HepG2 (cell line): ENCODE results near the gene NPHP1. TPM values are rescaled to one million over a fixed set of nuclear protein-coding genes. Genes with fewer than 3 reads are reported as not detected.

Experiments used
- ATAC-seq: fragments of 200-7000 bp; cut with Tn5 transposase; 3 replicates; pipeline ENCODE4 v1.9.1; 2020; ENCODE audit warnings: mild to moderate bottlenecking, moderate library complexity
- BruUV-seq: library from RNA; stranded (reverse); fragments of 400-500 nt; replicated peaks from 2 replicates; lab custom pipeline; 2021; lab: Mats Ljungman, UMichigan
- CTCF ChIA-PET: fragments of 300-600 bp; formaldehyde crosslinking; extraction: SDS; loops from one replicate; lab custom pipeline; 2021; ENCODE audit warnings: low total read pairs, inconsistent platforms, low intra/inter-chr PET ratio; lab: Yijun Ruan, JAX
- POLR2A ChIA-PET: fragments of 350-600 bp; sonication (Branson Sonifier 250); formaldehyde crosslinking; loops from one replicate; lab custom pipeline; 2020; ENCODE audit warnings: antibody characterized with exemption, inconsistent platforms; lab: Yijun Ruan, JAX
- DNase-seq: peaks from one replicate; pipeline ENCODE4 v3.0.0-alpha.2; 2015; ENCODE audit warnings: low spot score
- FAIRE-seq: peaks from 3 replicates; lab custom pipeline; 2011; peaks lifted over from hg19 to GRCh38; lab: Jason Lieb, UNC
- H2AFZ ChIP-seq: one replicate; pipeline ENCODE4 v1.6.1; 2011; ENCODE audit warnings: low read length, inconsistent platforms
- H3K27ac ChIP-seq: fragments of 300-600 bp; 3 replicates; pipeline ENCODE4 v1.8.0; 2011; ENCODE audit warnings: mixed run types, mild to moderate bottlenecking, mixed read lengths, low read length, inconsistent platforms; ENCODE audit not compliant: insufficient read depth; ENCODE audit errors: extremely low read length
- H3K27me3 ChIP-seq, 2 experiments: fragments of 200-600 bp in 1 of 2; 2 replicates in 1 of 2; 3 replicates in 1 of 2; pipeline versions ENCODE4 v1.6.0 to v1.8.0; 2011; ENCODE audit warnings: low read length in 2 of 2, mild to moderate bottlenecking in 2 of 2, moderate library complexity in 2 of 2, inconsistent platforms in 1 of 2; ENCODE audit not compliant: insufficient read depth in 2 of 2, control insufficient read depth in 1 of 2
- H3K36me3 ChIP-seq, 2 experiments: fragments of 200-600 bp in 1 of 2; replicated peaks in 1 of 2; 2 replicates in 1 of 2; 3 replicates in 1 of 2; pipeline versions ENCODE4 v1.5.1 to v1.8.0; 2011; ENCODE audit warnings: low read length in 2 of 2, inconsistent platforms in 1 of 2; ENCODE audit not compliant: insufficient read depth in 2 of 2, control insufficient read depth in 1 of 2
- H3K4me1 ChIP-seq: 2 replicates; pipeline ENCODE4 v1.5.1; 2012; ENCODE audit warnings: low read length, inconsistent platforms; ENCODE audit not compliant: insufficient read depth
- H3K4me2 ChIP-seq: 2 replicates; pipeline ENCODE4 v1.6.0; 2011; ENCODE audit warnings: low read depth, low read length, inconsistent platforms
- H3K4me3 ChIP-seq, 3 experiments: fragments of 200-600 bp in 1 of 3; sonication (generic), shearing (Covaris generic) in 1 of 3; replicated peaks in 1 of 3; 2 replicates each; pipeline ENCODE4 v1.5.1; 2011 to 2016; ENCODE audit warnings: low read length in 3 of 3, inconsistent platforms in 2 of 3, low read depth in 2 of 3, mild to moderate bottlenecking in 2 of 3, control low read depth in 1 of 3, mixed read lengths in 1 of 3; ENCODE audit not compliant: insufficient read depth in 1 of 3
- H3K79me2 ChIP-seq: one replicate; pipeline ENCODE4 v1.6.1; 2011; ENCODE audit warnings: low read length, inconsistent platforms; ENCODE audit not compliant: insufficient read depth
- H3K9ac ChIP-seq: 2 replicates; pipeline ENCODE4 v1.6.0; 2011; ENCODE audit warnings: mild to moderate bottlenecking, low read depth, low read length, inconsistent platforms; ENCODE audit not compliant: insufficient read depth
- H3K9me3 ChIP-seq: 2 replicates; pipeline ENCODE4 v1.5.1; 2012; ENCODE audit warnings: mild to moderate bottlenecking, low read length
- H4K20me1 ChIP-seq: 2 replicates; pipeline ENCODE4 v1.6.0; 2011; ENCODE audit warnings: inconsistent platforms, mild to moderate bottlenecking, low read length, moderate library complexity; ENCODE audit not compliant: insufficient read depth
- EED ChIP-seq: sonication (generic); formaldehyde crosslinking; IDR thresholded peaks from 2 replicates; pipeline ENCODE4 v1.5.0; 2020; ENCODE audit warnings: mild to moderate bottlenecking, missing genetic modification reagents
- HOXA9 ChIP-seq: sonication (generic); formaldehyde crosslinking; IDR thresholded peaks from 2 replicates; pipeline ENCODE4 v1.8.1; 2022; ENCODE audit warnings: missing genetic modification reagents, mild to moderate bottlenecking, moderate library complexity, borderline replicate concordance
- KLF12 ChIP-seq: sonication (generic); formaldehyde crosslinking; IDR thresholded peaks from 2 replicates; pipeline ENCODE4 v1.4.0; 2020; ENCODE audit warnings: missing genetic modification reagents, borderline replicate concordance
- MAFF ChIP-seq: IDR thresholded peaks from 2 replicates; pipeline ENCODE4 v1.6.1; 2011; ENCODE audit warnings: low read depth, low read length, improper control_type of control experiment
- MBD4 ChIP-seq: IDR thresholded peaks from 2 replicates; pipeline ENCODE4 v1.6.1; 2012; ENCODE audit warnings: low read length, inconsistent platforms, borderline replicate concordance
- PPARG ChIP-seq: conservative IDR thresholded peaks from 2 replicates; pipeline ENCODE4 v1.6.1; 2016; ENCODE audit warnings: missing biosample characterization, missing genetic modification reagents
- SAP130 ChIP-seq: IDR thresholded peaks from 2 replicates; pipeline ENCODE4 v1.6.1; 2016; ENCODE audit warnings: low read depth
- SMARCC2 ChIP-seq: fragments of 450-650 bp; IDR thresholded peaks from 2 replicates; pipeline ENCODE4 v1.6.1; 2017; ENCODE audit warnings: antibody characterized with exemption, mild to moderate bottlenecking
- SMC3 ChIP-seq: IDR thresholded peaks from 2 replicates; pipeline ENCODE4 v1.6.1; 2011; ENCODE audit warnings: low read length, improper control_type of control experiment
- STAG1 ChIP-seq: sonication (generic); formaldehyde crosslinking; IDR thresholded peaks from 2 replicates; pipeline ENCODE4 v1.4.0; 2020; ENCODE audit warnings: missing genetic modification reagents
- TGIF2 ChIP-seq: IDR thresholded peaks from 2 replicates; pipeline ENCODE4 v1.6.1; 2016; ENCODE audit warnings: control low read depth, missing compliant biosample characterization
- TSC22D2 ChIP-seq: sonication (generic); formaldehyde crosslinking; IDR thresholded peaks from 2 replicates; pipeline ENCODE4 v1.5.1; 2020; ENCODE audit warnings: missing genetic modification reagents, mild to moderate bottlenecking, borderline replicate concordance
- UBTF ChIP-seq: sonication (generic); formaldehyde crosslinking; IDR thresholded peaks from 2 replicates; pipeline ENCODE4 v1.4.0; 2020; ENCODE audit warnings: mild to moderate bottlenecking, missing genetic modification reagents
- ZBTB42 ChIP-seq: sonication (generic); formaldehyde crosslinking; IDR thresholded peaks from 2 replicates; pipeline ENCODE4 v1.5.0; 2020; ENCODE audit warnings: mild to moderate bottlenecking, missing genetic modification reagents
- ZFP90 ChIP-seq: sonication (generic); formaldehyde crosslinking; IDR thresholded peaks from 2 replicates; pipeline ENCODE4 v1.8.0; 2022; ENCODE audit warnings: missing genetic modification reagents, mild to moderate bottlenecking, inconsistent platforms, borderline replicate concordance
- ZKSCAN1 ChIP-seq: fragments of 150-350 bp; IDR thresholded peaks from 2 replicates; pipeline ENCODE4 v1.6.1; 2014; ENCODE audit warnings: low read length
- ZNF274 ChIP-seq: sonication (generic); formaldehyde crosslinking; IDR thresholded peaks from 2 replicates; pipeline ENCODE4 v1.5.1; 2020; ENCODE audit warnings: mild to moderate bottlenecking, missing genetic modification reagents
- ZNF3 ChIP-seq: IDR thresholded peaks from 2 replicates; pipeline ENCODE4 v1.7.0; 2017; ENCODE audit warnings: inconsistent platforms
- ZNF512 ChIP-seq: sonication (generic); formaldehyde crosslinking; IDR thresholded peaks from 2 replicates; pipeline ENCODE4 v1.4.0; 2020; ENCODE audit warnings: mild to moderate bottlenecking, missing genetic modification reagents
- ZNF740 ChIP-seq: sonication (generic); formaldehyde crosslinking; IDR thresholded peaks from 2 replicates; pipeline ENCODE4 v1.4.0; 2020; ENCODE audit warnings: missing genetic modification reagents
- ZNF839 ChIP-seq: sonication (generic); formaldehyde crosslinking; IDR thresholded peaks from 2 replicates; pipeline ENCODE4 v1.4.0; 2020; ENCODE audit warnings: missing genetic modification reagents, mild to moderate bottlenecking, borderline replicate concordance
- ZSCAN31 ChIP-seq: sonication (generic); formaldehyde crosslinking; IDR thresholded peaks from 2 replicates; pipeline ENCODE4 v1.5.0; 2020; ENCODE audit warnings: low read depth, mild to moderate bottlenecking, missing genetic modification reagents
- ZSCAN9 ChIP-seq: IDR thresholded peaks from 2 replicates; pipeline ENCODE4 v1.6.1; 2016; ENCODE audit warnings: borderline replicate concordance
- WGBS: methylation state at CpG from one replicate; pipeline ENCODE4 v1.1.6; 2017; ENCODE audit warnings: low lambda C conversion rate; 5-methylcytosine and 5-hydroxymethylcytosine counted together
- in situ Hi-C: cut with HindIII; loops from 2 replicates; pipeline ENCODE4 v1.10.0; 2017; ENCODE audit warnings: low pct_unique_long_range_greater_than_20kb; ENCODE audit not compliant: extremely low pct_ligation_motif_present
- intact Hi-C: fragments of 100-400 bp; cut with micrococcal nuclease; formaldehyde crosslinking; loops from one replicate; pipeline ENCODE4 v1.10.0; 2022; ENCODE audit not compliant: unreplicated experiment
- polyA plus RNA-seq, 8 experiments: library from polyadenylated mRNA; depleted of rRNA in 3 of 8; stranded (reverse) in 7 of 8; unstranded in 1 of 8; fragments of >200 nt; fragmentation: Illumina TruSeq in 4 of 8; extraction: Trizol in 4 of 8; gene quantifications; 2 replicates each; pipeline versions ENCODE4 v1.2.1 to v1.2.3, GENCODE V29; 2011 to 2016; ENCODE audit warnings: low read depth in 4 of 8, missing spikeins in 1 of 8, mixed read lengths in 1 of 8; ENCODE audit not compliant: insufficient read depth in 1 of 8
- total RNA-seq, 5 experiments: library from RNA; depleted of rRNA; stranded (reverse); fragments of >200 nt; fragmentation: Illumina TruSeq; extraction: Trizol; gene quantifications; 2 replicates each; pipeline ENCODE4 v1.2.3, GENCODE V29; 2016; ENCODE audit warnings: low read depth in 1 of 5

The NPHP1 gene
- total and polyA plus RNA-seq, 2 of the 13 experiments (the other 11 are each of a cell fraction or from before 2014, with no cell fraction given), result 2.7 to 4.8 TPM

GRCh38 chr2:110113961-110114591 lies 90.7 kb downstream of the NPHP1 start:
- FAIRE-seq, result peak; percentile 26
- Histone ChIP-seq H3K4me3 (peak overlapping the region in 1 of 3 experiments; percentile 50; a peak in 3 of 6 replicates), H3K9me3 (no peaks in the 10 kb centered on the region), H3K27ac (no peak overlapping the region), H3K36me3 (no peaks in the 10 kb centered on the region), H3K9ac (no peak overlapping the region), H3K4me1 (peaks cover 27% of the 10 kb centered on the region), H2AFZ (peak overlapping the region; percentile 68), H4K20me1 (no peaks in the 10 kb centered on the region), H3K79me2 (no peaks in the 10 kb centered on the region), H3K27me3 (no peaks in the 10 kb centered on the region), H3K4me2 (peak overlapping the region; percentile 71)
- DNase-seq, result peak; percentile 47
- intact Hi-C loops (loop anchor here (1.0 kb wide), 1 partner anchor 43 kb away; no protein-coding TSS in a partner anchor), in situ Hi-C loops (no loop called here)
- peak; percentile 88 for ATAC-seq
- 19% methylated on average over 7 of the region's 8 CpGs for WGBS
- POLR2A ChIA-PET, result no interaction called here
- CTCF ChIA-PET, result interaction anchor here (1.4 kb wide), 1 partner anchor 43 kb away, joined by 12 read pairs; no protein-coding TSS in a partner anchor
- no TSS peak for BruUV-seq
- TF ChIP-seq ZNF839 (CRISPR knock-in tag) (peak; percentile 41; the same call in 1 of the 2 replicates), HOXA9 (CRISPR knock-in tag) (no peak), ZNF512 (CRISPR knock-in tag) (peak; percentile 74; the same call in 1 of the 2 replicates), TGIF2 (CRISPR knock-in tag) (0 out of 2 replicates have a peak, but pooled peaks have one; percentile 44), TSC22D2 (CRISPR knock-in tag) (no peak), MBD4 (no peak), ZBTB42 (CRISPR knock-in tag) (no peak), ZSCAN9 (CRISPR knock-in tag) (no peak), SAP130 (CRISPR knock-in tag) (peak; percentile 17; the same call in 1 of the 2 replicates), STAG1 (peak; percentile 67), KLF12 (no peak), ZNF740 (CRISPR knock-in tag) (no peak), PPARG (CRISPR knock-in tag) (no peak), ZSCAN31 (CRISPR knock-in tag) (0 out of 2 replicates have a peak, but pooled peaks have one; percentile 25), ZFP90 (no peak), ZNF274 (0 out of 2 replicates have a peak, but pooled peaks have one; percentile 27), EED (CRISPR knock-in tag) (0 out of 2 replicates have a peak, but pooled peaks have one; percentile 51), ZNF3 (CRISPR knock-in tag) (no peak), SMARCC2 (no peak), MAFF (no peak), ZKSCAN1 (no peak), SMC3 (peak; percentile 69; the same call in 1 of the 2 replicates), UBTF (CRISPR knock-in tag) (peak; percentile 50)
